ENCODE measurements around the gene CHPT1.
"Not testable (repeated sequence)": the region's sequence is repeated elsewhere in the genome, so short reads cannot be mapped to it uniquely, and the experiment has no call there.

The CHPT1 gene

DNA sequence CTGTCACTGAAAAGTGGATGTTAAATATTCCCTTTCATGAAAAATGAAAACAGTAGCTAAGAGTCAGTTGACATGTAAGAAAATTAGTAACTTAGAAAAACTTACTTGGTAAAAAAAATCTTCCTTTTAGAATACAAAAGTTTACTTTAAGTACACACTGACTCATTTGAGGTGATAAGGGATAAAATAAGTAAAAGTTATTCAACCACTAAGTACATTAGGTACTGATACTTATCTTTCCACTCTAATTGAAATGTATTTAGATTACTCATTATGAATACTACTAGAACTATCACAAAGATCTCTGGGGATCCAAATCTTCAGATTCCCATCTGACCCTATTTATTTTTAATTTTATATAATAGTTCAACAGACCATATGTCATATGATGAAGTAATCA is 29.7 kb downstream of the CHPT1 start:
- H3K9ac ChIP-seq (ENCODE audit: low read length) = no peak overlapping the region
- H3K9me3 ChIP-seq (ENCODE audit: control insufficient read depth, low read length) = no peaks in the 10 kb centered on the region
- H3K27me3 ChIP-seq (replicated peaks; ENCODE audit: control insufficient read depth, insufficient read depth, low read length) = no peaks in the 10 kb centered on the region
- DNase-seq (ENCODE audit: low read depth) = no peak
- no peak overlapping the region for H3K4me3 ChIP-seq (ENCODE audit: low read length)
- H3K4me1 ChIP-seq (ENCODE audit: control insufficient read depth, insufficient read depth, low read length) = no peaks in the 10 kb centered on the region
- peaks cover 68% of the 10 kb centered on the region for H3K36me3 ChIP-seq (ENCODE audit: control insufficient read depth, insufficient read depth, low read length, severe bottlenecking)

- Histone ChIP-seq H3K9me3 (ENCODE audit: control insufficient read depth, low read length) (no peaks in the 10 kb centered on the region), H3K27me3 (replicated peaks; ENCODE audit: control insufficient read depth, insufficient read depth, low read length) (no peaks in the 10 kb centered on the region), H3K36me3 (ENCODE audit: control insufficient read depth, insufficient read depth, low read length, severe bottlenecking) (peaks cover 71% of the 10 kb centered on the region), H3K9ac (ENCODE audit: low read length) (no peak overlapping the region), H3K4me3 (ENCODE audit: low read length) (no peak overlapping the region), H3K4me1 (ENCODE audit: control insufficient read depth, insufficient read depth, low read length) (no peaks in the 10 kb centered on the region)
- DNase-seq (ENCODE audit: low read depth) = no peak
These were observed 32.4 kb downstream of the CHPT1 start for GRCh38 chr12:101729842-101730241.

DNA sequence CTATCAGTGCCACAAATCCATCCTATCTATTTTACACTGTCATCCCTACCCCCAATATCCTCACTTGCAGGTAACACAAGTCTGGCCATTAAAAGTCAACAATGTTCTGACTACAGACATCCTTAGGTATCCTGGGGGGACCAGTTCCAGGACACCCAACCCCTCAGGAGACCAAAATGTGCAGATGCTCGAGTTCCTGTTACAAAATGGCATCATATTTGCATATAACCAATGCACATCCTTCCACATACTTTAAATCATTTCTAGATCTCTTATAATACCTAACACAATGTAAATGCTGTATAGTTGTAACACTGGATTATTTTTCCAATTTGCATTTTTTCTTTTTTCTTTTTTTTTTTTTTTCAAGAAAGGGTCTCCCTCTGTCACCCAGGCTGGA is 34.9 kb downstream of the CHPT1 start:
- peaks cover 53% of the 10 kb centered on the region for H3K36me3 ChIP-seq (ENCODE audit: control insufficient read depth, insufficient read depth, low read length, severe bottlenecking)
- no peak for DNase-seq (ENCODE audit: low read depth)
- no peak overlapping the region for H3K4me3 ChIP-seq (ENCODE audit: low read length)
- no peaks in the 10 kb centered on the region for H3K27me3 ChIP-seq (replicated peaks; ENCODE audit: control insufficient read depth, insufficient read depth, low read length)
- H3K4me1 ChIP-seq (ENCODE audit: control insufficient read depth, insufficient read depth, low read length) = no peaks in the 10 kb centered on the region
- H3K9me3 ChIP-seq (ENCODE audit: control insufficient read depth, low read length) = no peaks in the 10 kb centered on the region
- no peak overlapping the region for H3K9ac ChIP-seq (ENCODE audit: low read length)

DNA sequence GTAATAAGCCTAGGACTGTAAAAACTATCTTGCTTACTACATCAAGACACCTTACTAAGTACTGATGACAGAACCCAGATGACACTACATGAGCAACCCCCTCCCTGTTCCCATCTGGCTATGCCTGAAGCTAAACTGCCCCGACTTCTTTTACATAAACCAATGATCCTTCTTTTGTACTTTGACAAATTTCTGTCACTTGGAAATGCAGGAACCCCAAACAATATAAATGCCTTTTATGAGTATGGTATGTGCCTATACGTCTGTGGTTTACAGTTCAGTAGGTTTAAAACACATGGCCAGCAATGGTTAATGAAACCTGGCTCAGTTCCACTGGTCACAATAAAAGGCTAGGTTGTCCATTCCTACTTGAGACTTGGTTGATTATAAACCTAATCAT is 35.7 kb downstream of the CHPT1 start:
- DNase-seq (ENCODE audit: low read depth) = no peak
- Histone ChIP-seq H3K27me3 (replicated peaks; ENCODE audit: control insufficient read depth, insufficient read depth, low read length) (no peaks in the 10 kb centered on the region), H3K36me3 (ENCODE audit: control insufficient read depth, insufficient read depth, low read length, severe bottlenecking) (peaks cover 58% of the 10 kb centered on the region), H3K9ac (ENCODE audit: low read length) (no peak overlapping the region), H3K9me3 (ENCODE audit: control insufficient read depth, low read length) (no peaks in the 10 kb centered on the region), H3K4me3 (ENCODE audit: low read length) (no peak overlapping the region), H3K4me1 (ENCODE audit: control insufficient read depth, insufficient read depth, low read length) (no peaks in the 10 kb centered on the region)

- peaks cover 51% of the 10 kb centered on the region for H3K36me3 ChIP-seq (ENCODE audit: control insufficient read depth, insufficient read depth, low read length, severe bottlenecking)
- not testable (repeated sequence) for H3K9me3 ChIP-seq (ENCODE audit: control insufficient read depth, low read length); H3K27me3 ChIP-seq (replicated peaks; ENCODE audit: control insufficient read depth, insufficient read depth, low read length); DNase-seq (ENCODE audit: low read depth); H3K4me1 ChIP-seq (ENCODE audit: control insufficient read depth, insufficient read depth, low read length); H3K4me3 ChIP-seq (ENCODE audit: low read length); H3K9ac ChIP-seq (ENCODE audit: low read length)
These were observed 37.0 kb downstream of the CHPT1 start for GRCh38 chr12:101734482-101734881.

GRCh38 chr12:101737476-101737875 is 40.0 kb downstream of the CHPT1 start:
- DNase-seq (ENCODE audit: low read depth) = no peak
- no peaks in the 10 kb centered on the region for H3K4me1 ChIP-seq (ENCODE audit: control insufficient read depth, insufficient read depth, low read length)
- no peaks in the 10 kb centered on the region for H3K27me3 ChIP-seq (replicated peaks; ENCODE audit: control insufficient read depth, insufficient read depth, low read length)
- peaks cover 47% of the 10 kb centered on the region for H3K36me3 ChIP-seq (ENCODE audit: control insufficient read depth, insufficient read depth, low read length, severe bottlenecking)
- H3K4me3 ChIP-seq (ENCODE audit: low read length) = no peak overlapping the region
- no peak overlapping the region for H3K9ac ChIP-seq (ENCODE audit: low read length)
- no peaks in the 10 kb centered on the region for H3K9me3 ChIP-seq (ENCODE audit: control insufficient read depth, low read length)

DNA sequence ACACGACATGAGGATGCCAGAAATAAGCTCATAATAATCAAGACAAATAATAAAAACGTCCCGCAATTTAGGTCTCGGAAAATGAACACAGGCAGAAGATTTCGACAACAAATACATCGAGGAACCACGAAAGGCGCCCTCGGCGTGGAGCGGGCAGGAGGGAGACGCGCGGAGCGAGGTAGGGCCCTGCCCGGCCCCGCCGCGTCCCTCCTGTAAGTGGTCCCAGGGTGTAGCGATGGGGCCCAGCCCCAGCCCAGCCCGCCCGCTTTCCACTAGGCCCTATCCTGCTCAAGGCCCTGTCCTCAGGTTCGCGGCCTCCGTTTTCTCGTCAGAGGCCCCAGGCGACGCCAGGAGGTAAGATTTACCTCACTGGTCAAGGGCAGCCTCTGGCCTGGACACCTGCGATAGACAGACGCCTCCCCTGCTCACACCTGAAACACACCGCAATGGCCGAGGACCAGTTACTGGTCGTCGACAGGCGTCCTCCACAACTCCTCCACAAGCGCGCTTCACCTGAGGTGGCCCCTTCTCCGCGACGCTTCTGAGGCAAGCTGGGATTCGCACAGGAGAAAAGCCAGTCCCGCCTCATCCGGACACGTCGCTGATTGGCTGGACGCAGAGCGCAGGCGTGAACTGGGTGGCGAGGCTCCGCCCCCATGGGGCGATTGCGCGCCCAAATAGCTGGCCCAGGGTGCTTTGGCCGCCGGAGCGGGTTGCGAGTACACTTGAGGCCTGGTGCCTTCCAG is 41.7 kb downstream of the CHPT1 start, which contains the start of gene SYCP3:
TSS of gene SYCP3 (minus strand) at position 543 of the 746 bp plus-strand sequence. CDS start 1,527 bp downstream, outside the sequence.
- no peak within 1 kb of the TSS for H3K9ac ChIP-seq (ENCODE audit: low read length)
- peaks cover 45% of the 10 kb centered on the region for H3K36me3 ChIP-seq (ENCODE audit: control insufficient read depth, insufficient read depth, low read length, severe bottlenecking)

GRCh38 chr12:101740566-101740965 is 43.1 kb downstream of the CHPT1 start:
- Histone ChIP-seq H3K9ac (ENCODE audit: low read length) (no peak overlapping the region), H3K4me1 (ENCODE audit: control insufficient read depth, insufficient read depth, low read length) (peaks cover 4% of the 10 kb centered on the region), H3K4me3 (ENCODE audit: low read length) (no peak overlapping the region), H3K9me3 (ENCODE audit: control insufficient read depth, low read length) (no peaks in the 10 kb centered on the region), H3K27me3 (replicated peaks; ENCODE audit: control insufficient read depth, insufficient read depth, low read length) (no peaks in the 10 kb centered on the region), H3K36me3 (ENCODE audit: control insufficient read depth, insufficient read depth, low read length, severe bottlenecking) (peaks cover 56% of the 10 kb centered on the region)
- DNase-seq (ENCODE audit: low read depth) = no peak

More for the DNA sequence above, 41.7 kb downstream of the CHPT1 start, which contains the start of gene SYCP3:
- no peak for DNase-seq (ENCODE audit: low read depth)
- Histone ChIP-seq H3K4me3 (ENCODE audit: low read length) (no peak within 1 kb of the TSS), H3K4me1 (ENCODE audit: control insufficient read depth, insufficient read depth, low read length) (peaks cover 4% of the 10 kb centered on the region), H3K9me3 (ENCODE audit: control insufficient read depth, low read length) (no peaks in the 10 kb centered on the region), H3K27me3 (replicated peaks; ENCODE audit: control insufficient read depth, insufficient read depth, low read length) (no peaks in the 10 kb centered on the region)

DNA sequence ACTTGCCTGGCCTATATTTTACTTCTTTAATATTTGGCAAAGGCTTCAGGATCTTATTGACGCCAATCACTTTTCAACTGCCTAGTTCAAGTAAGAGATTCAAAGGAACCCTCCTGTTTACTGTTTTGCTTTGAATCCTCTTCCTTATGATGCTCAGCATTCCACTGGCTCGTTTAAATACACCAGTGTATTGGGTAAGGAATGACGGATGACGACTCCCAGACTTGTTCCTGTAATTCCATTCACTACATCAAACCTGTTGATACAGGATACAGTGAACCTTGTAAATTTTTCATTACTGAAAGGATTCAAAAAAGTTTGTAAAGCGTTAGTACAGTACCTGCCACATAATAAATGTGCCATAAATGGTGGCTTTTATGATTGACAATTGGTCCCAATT is 43.5 kb downstream of the CHPT1 start:
- Histone ChIP-seq H3K27me3 (replicated peaks; ENCODE audit: control insufficient read depth, insufficient read depth, low read length) (no peaks in the 10 kb centered on the region), H3K9me3 (ENCODE audit: control insufficient read depth, low read length) (no peaks in the 10 kb centered on the region), H3K4me3 (ENCODE audit: low read length) (no peak overlapping the region), H3K9ac (ENCODE audit: low read length) (no peak overlapping the region), H3K4me1 (ENCODE audit: control insufficient read depth, insufficient read depth, low read length) (peaks cover 4% of the 10 kb centered on the region), H3K36me3 (ENCODE audit: control insufficient read depth, insufficient read depth, low read length, severe bottlenecking) (peaks cover 59% of the 10 kb centered on the region)
- no peak for DNase-seq (ENCODE audit: low read depth)

- Histone ChIP-seq H3K4me3 (ENCODE audit: low read length) (no peak overlapping the region), H3K27me3 (replicated peaks; ENCODE audit: control insufficient read depth, insufficient read depth, low read length) (no peaks in the 10 kb centered on the region), H3K36me3 (ENCODE audit: control insufficient read depth, insufficient read depth, low read length, severe bottlenecking) (peaks cover 71% of the 10 kb centered on the region), H3K9ac (ENCODE audit: low read length) (no peak overlapping the region), H3K4me1 (ENCODE audit: control insufficient read depth, insufficient read depth, low read length) (peaks cover 4% of the 10 kb centered on the region), H3K9me3 (ENCODE audit: control insufficient read depth, low read length) (no peaks in the 10 kb centered on the region)
- no peak for DNase-seq (ENCODE audit: low read depth)
These were observed 45.8 kb downstream of the CHPT1 start for GRCh38 chr12:101743242-101743641.

DNA sequence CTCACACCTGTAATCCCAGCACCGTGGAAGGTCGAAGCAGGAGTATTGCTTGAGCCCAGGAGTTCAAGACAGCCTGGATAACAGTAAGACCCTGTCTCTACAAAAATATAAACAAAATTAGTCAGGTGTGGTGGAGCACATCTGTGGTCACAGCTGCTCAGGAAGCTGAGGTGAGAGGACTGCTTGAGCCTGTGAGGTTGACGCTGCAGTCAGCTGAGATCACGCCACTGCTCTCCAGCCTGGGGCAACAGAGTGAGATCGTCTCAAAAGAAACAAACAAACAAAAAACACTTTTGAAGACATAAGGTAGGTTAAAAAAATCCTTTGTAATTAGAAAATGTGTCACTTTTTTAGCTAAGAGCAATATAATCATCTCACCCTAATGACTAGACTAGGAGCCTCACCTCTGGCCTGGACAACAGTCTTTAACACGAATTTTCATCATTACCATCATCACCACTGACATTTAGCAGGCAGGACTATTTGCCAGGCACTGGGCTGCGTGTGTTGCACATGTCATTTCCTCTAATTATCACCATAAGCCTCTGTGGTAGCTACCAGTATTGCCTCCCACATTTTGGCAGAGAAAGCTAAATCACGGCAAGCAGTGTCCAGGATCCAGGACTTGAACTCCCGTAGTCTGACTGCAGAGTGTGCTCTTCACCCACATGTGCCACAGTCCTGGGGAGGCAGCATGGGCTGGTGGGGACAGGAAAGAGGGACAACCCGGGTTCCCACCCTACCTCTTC is 46.5 kb downstream of the CHPT1 start:
- DNase-seq (ENCODE audit: low read depth) = no peak

More for the DNA sequence above, 46.5 kb downstream of the CHPT1 start:
- Histone ChIP-seq H3K4me1 (ENCODE audit: control insufficient read depth, insufficient read depth, low read length) (peaks cover 4% of the 10 kb centered on the region), H3K9me3 (ENCODE audit: control insufficient read depth, low read length) (no peaks in the 10 kb centered on the region), H3K27me3 (replicated peaks; ENCODE audit: control insufficient read depth, insufficient read depth, low read length) (no peaks in the 10 kb centered on the region), H3K36me3 (ENCODE audit: control insufficient read depth, insufficient read depth, low read length, severe bottlenecking) (peaks cover 73% of the 10 kb centered on the region), H3K4me3 (ENCODE audit: low read length) (no peak overlapping the region), H3K9ac (ENCODE audit: low read length) (no peak overlapping the region)
